Panc1 (cell line): Measurements from ENCODE around the gene FRMD4A.

Experiments
- POLR2AphosphoS5 ChIP-seq: IDR thresholded peaks from 2 replicates; pipeline ENCODE4 v1.6.1; 2012; ENCODE audit warnings: mild to moderate bottlenecking, low read depth, low read length, moderate library complexity
- SIN3A ChIP-seq: IDR thresholded peaks from 2 replicates; pipeline ENCODE4 v1.6.1; 2012; ENCODE audit warnings: low read depth, mild to moderate bottlenecking, low read length, moderate library complexity, borderline replicate concordance; ENCODE audit not compliant: insufficient read depth
- TF ChIP-seq, protein P1 (sequence below): fragments of 450-650 bp; IDR thresholded peaks from 2 replicates; pipeline ENCODE4 v1.5.1; 2017; ENCODE audit warnings: mild to moderate bottlenecking
- TF ChIP-seq, protein P2 (sequence below), 2 experiments: IDR thresholded peaks; 2 replicates each; pipeline ENCODE4 v1.6.1; 2011 to 2012; ENCODE audit warnings: low read depth in 2 of 2, control low read depth in 1 of 2, low read length in 1 of 2, mild to moderate bottlenecking in 1 of 2, moderate library complexity in 1 of 2; ENCODE audit not compliant: insufficient read depth in 1 of 2

DNA sequence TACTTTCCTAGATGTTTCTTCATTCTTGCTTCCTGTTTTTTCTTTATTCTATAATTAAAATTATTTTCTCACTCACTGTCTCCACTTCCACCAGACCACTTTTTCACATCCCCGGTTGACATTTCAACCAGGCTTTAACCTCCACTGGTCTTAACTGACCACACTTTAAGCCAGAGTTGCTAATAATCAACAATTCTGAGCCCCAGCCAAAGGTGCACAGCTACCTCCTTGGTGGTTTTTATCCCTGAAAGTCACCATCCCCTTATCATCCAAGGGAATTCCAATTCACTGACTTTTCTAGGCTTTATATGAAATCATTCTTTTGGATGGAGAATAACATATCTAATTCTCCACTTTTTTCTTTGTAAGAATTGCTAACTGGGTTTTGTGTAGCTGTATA, 138.9 kb downstream of the FRMD4A start:
- TF ChIP-seq, protein P1, sequence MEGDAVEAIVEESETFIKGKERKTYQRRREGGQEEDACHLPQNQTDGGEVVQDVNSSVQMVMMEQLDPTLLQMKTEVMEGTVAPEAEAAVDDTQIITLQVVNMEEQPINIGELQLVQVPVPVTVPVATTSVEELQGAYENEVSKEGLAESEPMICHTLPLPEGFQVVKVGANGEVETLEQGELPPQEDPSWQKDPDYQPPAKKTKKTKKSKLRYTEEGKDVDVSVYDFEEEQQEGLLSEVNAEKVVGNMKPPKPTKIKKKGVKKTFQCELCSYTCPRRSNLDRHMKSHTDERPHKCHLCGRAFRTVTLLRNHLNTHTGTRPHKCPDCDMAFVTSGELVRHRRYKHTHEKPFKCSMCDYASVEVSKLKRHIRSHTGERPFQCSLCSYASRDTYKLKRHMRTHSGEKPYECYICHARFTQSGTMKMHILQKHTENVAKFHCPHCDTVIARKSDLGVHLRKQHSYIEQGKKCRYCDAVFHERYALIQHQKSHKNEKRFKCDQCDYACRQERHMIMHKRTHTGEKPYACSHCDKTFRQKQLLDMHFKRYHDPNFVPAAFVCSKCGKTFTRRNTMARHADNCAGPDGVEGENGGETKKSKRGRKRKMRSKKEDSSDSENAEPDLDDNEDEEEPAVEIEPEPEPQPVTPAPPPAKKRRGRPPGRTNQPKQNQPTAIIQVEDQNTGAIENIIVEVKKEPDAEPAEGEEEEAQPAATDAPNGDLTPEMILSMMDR = no peak
- TF ChIP-seq POLR2AphosphoS5 = no peak
- no peak for TF ChIP-seq SIN3A
- TF ChIP-seq, protein P2, sequence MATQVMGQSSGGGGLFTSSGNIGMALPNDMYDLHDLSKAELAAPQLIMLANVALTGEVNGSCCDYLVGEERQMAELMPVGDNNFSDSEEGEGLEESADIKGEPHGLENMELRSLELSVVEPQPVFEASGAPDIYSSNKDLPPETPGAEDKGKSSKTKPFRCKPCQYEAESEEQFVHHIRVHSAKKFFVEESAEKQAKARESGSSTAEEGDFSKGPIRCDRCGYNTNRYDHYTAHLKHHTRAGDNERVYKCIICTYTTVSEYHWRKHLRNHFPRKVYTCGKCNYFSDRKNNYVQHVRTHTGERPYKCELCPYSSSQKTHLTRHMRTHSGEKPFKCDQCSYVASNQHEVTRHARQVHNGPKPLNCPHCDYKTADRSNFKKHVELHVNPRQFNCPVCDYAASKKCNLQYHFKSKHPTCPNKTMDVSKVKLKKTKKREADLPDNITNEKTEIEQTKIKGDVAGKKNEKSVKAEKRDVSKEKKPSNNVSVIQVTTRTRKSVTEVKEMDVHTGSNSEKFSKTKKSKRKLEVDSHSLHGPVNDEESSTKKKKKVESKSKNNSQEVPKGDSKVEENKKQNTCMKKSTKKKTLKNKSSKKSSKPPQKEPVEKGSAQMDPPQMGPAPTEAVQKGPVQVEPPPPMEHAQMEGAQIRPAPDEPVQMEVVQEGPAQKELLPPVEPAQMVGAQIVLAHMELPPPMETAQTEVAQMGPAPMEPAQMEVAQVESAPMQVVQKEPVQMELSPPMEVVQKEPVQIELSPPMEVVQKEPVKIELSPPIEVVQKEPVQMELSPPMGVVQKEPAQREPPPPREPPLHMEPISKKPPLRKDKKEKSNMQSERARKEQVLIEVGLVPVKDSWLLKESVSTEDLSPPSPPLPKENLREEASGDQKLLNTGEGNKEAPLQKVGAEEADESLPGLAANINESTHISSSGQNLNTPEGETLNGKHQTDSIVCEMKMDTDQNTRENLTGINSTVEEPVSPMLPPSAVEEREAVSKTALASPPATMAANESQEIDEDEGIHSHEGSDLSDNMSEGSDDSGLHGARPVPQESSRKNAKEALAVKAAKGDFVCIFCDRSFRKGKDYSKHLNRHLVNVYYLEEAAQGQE (IDR thresholded peaks at IDR 0.05; ENCODE audit: insufficient read depth in 1 of 2, low read depth in 2 of 2, low read length in 1 of 2) = no peak
